ENCODE measurements around the gene CDC42EP4. TPM values are rescaled to one million over a fixed set of nuclear protein-coding genes. Genes with fewer than 3 reads are reported as not detected.

Gene CDC42EP4, protein sequence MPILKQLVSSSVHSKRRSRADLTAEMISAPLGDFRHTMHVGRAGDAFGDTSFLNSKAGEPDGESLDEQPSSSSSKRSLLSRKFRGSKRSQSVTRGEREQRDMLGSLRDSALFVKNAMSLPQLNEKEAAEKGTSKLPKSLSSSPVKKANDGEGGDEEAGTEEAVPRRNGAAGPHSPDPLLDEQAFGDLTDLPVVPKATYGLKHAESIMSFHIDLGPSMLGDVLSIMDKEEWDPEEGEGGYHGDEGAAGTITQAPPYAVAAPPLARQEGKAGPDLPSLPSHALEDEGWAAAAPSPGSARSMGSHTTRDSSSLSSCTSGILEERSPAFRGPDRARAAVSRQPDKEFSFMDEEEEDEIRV
- total RNA-seq, result 100 to 1,000 TPM; 119 to 186 TPM

- TF ChIP-seq POLR2AphosphoS5 (IDR thresholded peaks at IDR 0.05), result peak; percentile 97
- TF ChIP-seq, protein P1, sequence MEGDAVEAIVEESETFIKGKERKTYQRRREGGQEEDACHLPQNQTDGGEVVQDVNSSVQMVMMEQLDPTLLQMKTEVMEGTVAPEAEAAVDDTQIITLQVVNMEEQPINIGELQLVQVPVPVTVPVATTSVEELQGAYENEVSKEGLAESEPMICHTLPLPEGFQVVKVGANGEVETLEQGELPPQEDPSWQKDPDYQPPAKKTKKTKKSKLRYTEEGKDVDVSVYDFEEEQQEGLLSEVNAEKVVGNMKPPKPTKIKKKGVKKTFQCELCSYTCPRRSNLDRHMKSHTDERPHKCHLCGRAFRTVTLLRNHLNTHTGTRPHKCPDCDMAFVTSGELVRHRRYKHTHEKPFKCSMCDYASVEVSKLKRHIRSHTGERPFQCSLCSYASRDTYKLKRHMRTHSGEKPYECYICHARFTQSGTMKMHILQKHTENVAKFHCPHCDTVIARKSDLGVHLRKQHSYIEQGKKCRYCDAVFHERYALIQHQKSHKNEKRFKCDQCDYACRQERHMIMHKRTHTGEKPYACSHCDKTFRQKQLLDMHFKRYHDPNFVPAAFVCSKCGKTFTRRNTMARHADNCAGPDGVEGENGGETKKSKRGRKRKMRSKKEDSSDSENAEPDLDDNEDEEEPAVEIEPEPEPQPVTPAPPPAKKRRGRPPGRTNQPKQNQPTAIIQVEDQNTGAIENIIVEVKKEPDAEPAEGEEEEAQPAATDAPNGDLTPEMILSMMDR (IDR thresholded peaks at IDR 0.05), result peak in 1 of 4 experiments; percentile 15
- peak; percentile 100 for TF ChIP-seq POLR2A (IDR thresholded peaks at IDR 0.05)
Observed at GRCh38 chr17:73311781-73312641, at the start of gene CDC42EP4. CDC42EP4 (minus strand) TSS chr17:73312001; CDS start chr17:73286500, 25,501 bp downstream.

GRCh38 chr17:73360961-73361761 is 49.4 kb upstream of the CDC42EP4 start:
- H3K4me3 ChIP-seq, result no peak overlapping the region
- no peak overlapping the region for H3K27ac ChIP-seq
- no peaks in the 10 kb centered on the region for H3K27me3 ChIP-seq (replicated peaks; ENCODE audit: insufficient read depth)
- DNase-seq (ENCODE audit: low spot score), result no peak
- TF ChIP-seq, protein P1 (IDR thresholded peaks at IDR 0.05), result no peak
- no peak for TF ChIP-seq POLR2AphosphoS5 (IDR thresholded peaks at IDR 0.05)
- TF ChIP-seq POLR2A (IDR thresholded peaks at IDR 0.05), result no peak
- H3K36me3 ChIP-seq, result no peaks in the 10 kb centered on the region
- intact Hi-C loops (cut with DNase I), result loop anchor here (10.0 kb wide), 1 partner anchor 166 kb away; the partner anchor contains the start of gene COG1
- H3K9me3 ChIP-seq, result no peaks in the 10 kb centered on the region
- peaks cover 18% of the 10 kb centered on the region for H3K4me1 ChIP-seq (replicated peaks)
- WGBS, result 76% methylated on average over 28 of the region's 29 CpGs

More at GRCh38 chr17:73311781-73312641, at the start of gene CDC42EP4:
- Histone ChIP-seq H3K36me3 (no peaks in the 10 kb centered on the region), H3K27ac (peak within 1 kb of the TSS; percentile 99), H3K9me3 (no peaks in the 10 kb centered on the region), H3K4me1 (replicated peaks) (peaks cover 12% of the 10 kb centered on the region), H3K4me3 (peak within 1 kb of the TSS; percentile 96 to 98), H3K27me3 (replicated peaks; ENCODE audit: insufficient read depth) (no peaks in the 10 kb centered on the region)
- DNase-seq (ENCODE audit: low spot score), result peak; percentile 98
- under 1% methylated on average over 50 of the region's 71 CpGs for WGBS
- intact Hi-C loops (cut with DNase I), result loop anchor here (2.0 to 10.0 kb wide), 2 partner anchors 57 kb away; no protein-coding TSS in a partner anchor

GRCh38 chr17:73359987-73360410 is 48.2 kb upstream of the CDC42EP4 start:
- H3K27ac ChIP-seq, result peak overlapping the region; percentile 69 to 76
- peak; percentile 96 for DNase-seq (ENCODE audit: low spot score)
- H3K36me3 ChIP-seq, result no peaks in the 10 kb centered on the region
- H3K4me3 ChIP-seq, result no peak overlapping the region
- H3K4me1 ChIP-seq (replicated peaks), result peaks cover 18% of the 10 kb centered on the region
- TF ChIP-seq, protein P1 (IDR thresholded peaks at IDR 0.05), result peak in 3 of 4 experiments; percentile 24 to 69 (median 56)
- TF ChIP-seq POLR2AphosphoS5 (IDR thresholded peaks at IDR 0.05) (peak; percentile 93), POLR2A (IDR thresholded peaks at IDR 0.05) (peak; percentile 13)
- 44% methylated on average over 7 of the region's 7 CpGs for WGBS
- no peaks in the 10 kb centered on the region for H3K9me3 ChIP-seq
- intact Hi-C loops (cut with DNase I), result loop anchor here (5.0 to 10.0 kb wide), 2 partner anchors 38 to 165 kb away; partner anchors contain the start of gene COG1
- H3K27me3 ChIP-seq (replicated peaks; ENCODE audit: insufficient read depth), result no peaks in the 10 kb centered on the region

DNA sequence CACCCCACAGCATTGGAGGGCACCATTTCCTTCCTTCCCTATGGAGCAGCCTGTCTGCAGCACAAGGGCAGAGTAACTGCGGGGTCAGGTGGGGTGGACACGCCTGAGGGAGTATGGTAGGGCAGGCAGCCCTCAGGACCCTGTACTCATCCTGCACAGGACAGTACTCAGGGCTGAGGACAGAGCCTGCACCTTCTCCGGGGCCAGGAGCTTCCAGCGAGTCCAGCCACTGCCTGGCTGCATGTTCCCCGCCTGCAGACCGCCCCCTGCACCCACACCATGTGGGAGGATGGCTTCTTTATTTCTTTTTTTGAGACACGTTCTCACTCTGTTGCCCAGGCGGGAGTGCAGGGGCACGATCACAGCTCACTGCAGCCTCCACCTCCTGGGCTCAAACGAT is 47.6 kb upstream of the CDC42EP4 start:
- peak overlapping the region; percentile 69 to 76 for H3K27ac ChIP-seq
- H3K36me3 ChIP-seq, result no peaks in the 10 kb centered on the region
- H3K27me3 ChIP-seq (replicated peaks; ENCODE audit: insufficient read depth), result no peaks in the 10 kb centered on the region
- H3K9me3 ChIP-seq, result no peaks in the 10 kb centered on the region
- intact Hi-C loops (cut with DNase I), result loop anchor here (5.0 kb wide), 1 partner anchor 37 kb away; no protein-coding TSS in a partner anchor
- no peak for DNase-seq (ENCODE audit: low spot score)
- H3K4me1 ChIP-seq (replicated peaks), result peaks cover 18% of the 10 kb centered on the region
- H3K4me3 ChIP-seq, result no peak overlapping the region
- 73% methylated on average over 10 of the region's 10 CpGs for WGBS
- TF ChIP-seq POLR2A (IDR thresholded peaks at IDR 0.05) (no peak), POLR2AphosphoS5 (IDR thresholded peaks at IDR 0.05) (no peak)
- TF ChIP-seq, protein P1 (IDR thresholded peaks at IDR 0.05), result no peak
